Cerebellar nuclear complex (tissue), 1 donor: ENCODE data around the gene HS3ST4.
"Not testable (repeated sequence)": the region's sequence is repeated elsewhere in the genome, so short reads cannot be mapped to it uniquely, and the experiment has no call there.

ENCODE experiments used
- DNase-seq, 2 experiments: peaks; one replicate each; lab custom pipeline; 2025; lab: John Stamatoyannopoulos, UW

HS3ST4 gene

DNA sequence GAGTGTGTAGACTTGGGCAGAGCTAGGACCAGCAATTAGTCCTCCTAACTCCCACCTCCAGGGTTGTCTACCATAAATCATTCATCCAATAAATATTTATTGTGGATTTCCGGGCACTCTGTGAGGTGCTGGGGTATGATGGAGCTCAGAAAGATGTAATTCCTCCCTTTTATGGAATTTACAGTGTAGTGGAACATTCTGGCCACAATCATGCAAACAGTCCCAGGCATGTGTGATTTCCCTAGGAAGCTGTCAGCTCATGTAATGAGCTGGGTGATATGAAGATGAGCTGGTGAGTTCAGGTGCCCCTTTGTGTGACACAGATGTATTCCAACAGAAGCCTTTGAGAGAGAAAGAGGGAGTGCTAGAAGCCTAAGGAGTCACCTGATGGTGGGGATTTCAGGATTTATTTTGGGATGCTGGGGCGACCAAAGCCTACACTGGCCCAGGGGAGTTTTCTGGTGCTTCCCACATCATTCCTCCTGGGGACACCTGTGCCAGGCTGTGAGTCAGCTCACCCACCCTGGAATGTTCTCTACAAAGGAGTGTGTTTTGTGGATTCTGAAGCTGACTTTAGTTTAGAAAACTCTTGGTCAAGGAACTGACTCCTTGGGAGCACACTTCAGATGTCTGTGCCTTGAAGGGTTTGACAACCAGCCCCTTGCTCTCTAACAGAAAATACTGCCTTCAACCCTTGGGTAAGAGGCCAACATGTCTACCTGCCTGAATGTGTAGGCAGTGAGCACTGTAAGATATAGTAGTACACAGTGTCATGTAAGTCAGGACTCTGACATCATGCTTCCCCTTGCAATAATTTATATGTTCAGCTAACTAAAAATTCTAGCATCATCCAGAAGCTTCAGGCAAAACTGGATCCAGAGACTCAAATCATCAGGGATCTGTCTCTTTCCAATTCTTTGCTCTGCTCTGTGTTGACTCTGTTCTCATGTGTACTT lies 42.9 kb downstream of the HS3ST4 start:
- DNase-seq, result no peak

DNA sequence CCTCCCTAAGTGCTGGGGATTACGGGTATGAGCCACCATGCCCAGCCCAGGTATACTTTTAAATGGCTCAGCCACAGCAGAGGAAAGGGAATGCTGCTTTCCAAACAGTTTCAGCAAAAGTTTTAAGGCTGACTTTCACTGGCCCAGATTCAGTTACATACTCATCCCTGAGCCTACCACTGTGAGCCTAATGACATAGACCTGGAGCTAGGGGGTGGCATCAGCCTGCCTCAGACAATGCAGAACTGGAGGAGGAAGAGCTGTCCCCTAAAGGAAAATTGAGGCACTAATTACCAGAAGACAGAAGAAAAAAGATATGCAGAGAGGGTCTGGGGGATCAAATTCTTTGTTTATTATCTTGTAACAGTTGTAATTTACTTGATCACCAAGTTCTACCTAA lies 43.9 kb downstream of the HS3ST4 start:
- DNase-seq, result no peak

DNA sequence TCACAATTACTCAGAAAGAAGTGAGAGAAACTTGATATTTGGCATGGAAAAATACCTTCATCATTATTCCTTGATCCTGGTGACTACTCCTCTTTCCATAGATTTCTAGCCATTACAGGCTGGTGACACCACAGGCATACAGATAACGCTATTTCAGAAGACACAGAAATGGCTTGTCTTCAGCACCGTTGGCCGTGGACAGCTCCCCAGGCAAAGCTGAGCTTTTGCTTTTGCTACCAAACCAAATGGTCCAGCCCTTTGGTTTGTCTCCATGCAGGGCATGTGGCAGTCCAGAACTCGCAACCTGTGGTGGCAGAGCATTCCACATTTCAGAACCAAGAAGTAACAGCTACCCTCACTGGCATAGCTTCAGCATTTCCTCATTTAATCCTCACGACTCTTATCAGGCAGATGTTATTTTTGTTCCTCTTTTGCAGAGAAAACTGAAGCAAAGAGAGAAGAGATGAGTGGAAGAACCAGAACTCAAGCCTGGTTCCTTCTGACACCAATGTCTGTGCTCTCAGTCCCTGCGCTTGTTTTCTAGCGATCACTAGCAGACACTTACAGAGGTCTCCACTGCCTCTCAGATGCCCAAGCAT lies 55.5 kb downstream of the HS3ST4 start:
- no peak for DNase-seq

DNA sequence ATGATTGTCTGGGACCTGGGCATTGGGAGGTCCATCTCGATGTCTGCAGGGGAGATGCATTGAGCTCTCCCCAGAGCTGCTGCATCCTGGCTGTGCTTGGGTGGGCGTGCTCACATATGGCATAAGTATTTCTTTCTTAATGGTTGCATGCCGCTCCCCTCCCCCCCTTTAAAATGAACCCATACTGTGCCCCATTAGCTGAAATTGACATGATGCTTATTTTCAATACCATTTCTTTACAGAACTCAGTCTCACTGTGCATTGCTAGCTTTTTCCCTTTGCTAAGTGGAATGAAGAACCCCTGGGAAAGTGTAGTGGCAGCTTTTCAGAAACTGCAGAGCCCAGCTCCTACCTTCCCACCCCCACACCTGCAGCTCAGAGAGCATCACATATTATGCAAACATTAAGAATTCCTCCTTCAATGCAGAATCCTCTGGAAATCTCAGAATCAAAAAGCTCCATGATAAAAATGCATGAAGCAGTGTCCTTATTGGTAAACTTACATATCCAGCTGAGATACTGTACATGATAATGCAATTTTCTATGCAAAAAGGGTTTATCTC lies 56.4 kb downstream of the HS3ST4 start:
- no peak for DNase-seq

GRCh38 chr16:25750488-25751216 lies 58.9 kb downstream of the HS3ST4 start:
- DNase-seq, result no peak

GRCh38 chr16:25751230-25751835 lies 59.6 kb downstream of the HS3ST4 start:
- DNase-seq, result no peak

GRCh38 chr16:25764466-25764865 lies 72.7 kb downstream of the HS3ST4 start:
- DNase-seq, result no peak

- no peak for DNase-seq
Observed at GRCh38 chr16:25771216-25771615, 79.5 kb downstream of the HS3ST4 start.

DNA sequence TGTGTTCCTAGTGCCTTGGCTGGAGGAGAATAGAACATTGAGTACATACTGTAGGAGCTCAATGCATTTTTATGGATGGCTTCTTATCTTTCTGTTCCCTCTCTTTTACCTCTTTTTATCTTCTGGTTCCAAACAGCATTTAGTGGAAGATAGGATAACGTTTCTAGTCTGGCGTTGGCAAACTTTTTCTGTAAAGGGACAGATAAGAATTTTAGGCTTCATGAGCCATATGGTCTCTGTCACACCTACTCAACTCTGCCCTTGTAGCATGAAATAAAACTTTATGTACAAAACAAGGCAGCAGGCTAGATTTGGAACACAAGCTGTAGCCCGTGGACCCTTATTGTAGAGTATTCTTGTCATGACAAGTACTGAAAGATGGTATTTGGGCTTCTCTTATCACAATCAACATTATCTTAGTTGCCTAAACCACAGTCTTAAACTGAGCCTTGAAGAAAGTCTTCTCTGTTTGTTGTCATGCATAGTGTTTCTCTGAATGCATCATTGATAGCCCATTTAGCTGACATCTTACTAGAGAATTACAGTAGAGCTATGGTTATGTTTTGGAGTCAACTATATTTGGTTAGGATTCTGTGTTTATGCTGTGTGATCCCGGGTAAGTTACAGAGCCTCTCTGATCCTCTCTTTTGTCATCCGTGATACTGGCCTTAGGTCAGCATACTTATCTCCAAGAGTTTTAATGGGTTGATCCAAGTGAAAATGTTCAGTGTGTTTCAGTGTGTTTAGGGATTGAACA lies 80.2 kb downstream of the HS3ST4 start:
- DNase-seq, result no peak

DNA sequence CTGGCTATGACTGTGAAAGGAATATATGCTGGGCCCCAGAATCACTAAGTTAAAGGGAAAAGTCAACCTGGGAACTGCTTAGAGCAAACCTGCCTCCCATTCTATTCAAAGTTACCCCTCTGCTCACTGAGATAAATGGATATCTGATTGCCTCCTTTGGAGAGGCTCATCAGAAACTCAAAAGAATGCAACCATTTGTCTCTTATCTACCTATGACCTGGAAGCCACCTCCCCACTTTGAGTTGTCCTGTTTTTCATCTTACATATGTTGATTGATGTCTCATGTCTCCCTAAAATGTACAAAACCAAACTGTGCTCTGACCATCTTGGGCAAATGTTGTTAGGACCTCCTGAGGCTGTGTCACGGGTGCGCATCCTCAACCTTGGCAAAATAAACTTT lies 84.5 kb downstream of the HS3ST4 start:
- not testable (repeated sequence) for DNase-seq

DNA sequence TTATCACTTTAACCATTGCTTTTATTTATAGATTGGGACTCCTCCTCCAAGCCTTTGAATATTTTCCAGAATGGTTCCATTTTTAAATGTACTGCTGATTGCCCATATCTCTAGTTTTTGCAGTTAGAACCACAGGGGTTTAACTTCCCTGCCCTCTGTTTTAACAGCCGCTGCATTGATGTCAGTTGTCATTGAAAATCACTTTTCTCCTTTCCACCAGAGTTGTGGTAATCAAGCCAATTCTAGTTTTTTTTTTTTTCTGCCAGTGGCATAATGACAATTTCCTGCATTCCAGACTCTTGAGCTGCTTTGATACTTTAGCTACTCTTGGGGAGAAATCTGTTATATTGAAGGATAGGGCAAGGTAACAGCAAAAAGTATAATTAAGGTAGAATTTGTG lies 91.5 kb downstream of the HS3ST4 start:
- DNase-seq, result no peak

- no peak for DNase-seq
Observed at GRCh38 chr16:25785361-25785760, 93.6 kb downstream of the HS3ST4 start.

DNA sequence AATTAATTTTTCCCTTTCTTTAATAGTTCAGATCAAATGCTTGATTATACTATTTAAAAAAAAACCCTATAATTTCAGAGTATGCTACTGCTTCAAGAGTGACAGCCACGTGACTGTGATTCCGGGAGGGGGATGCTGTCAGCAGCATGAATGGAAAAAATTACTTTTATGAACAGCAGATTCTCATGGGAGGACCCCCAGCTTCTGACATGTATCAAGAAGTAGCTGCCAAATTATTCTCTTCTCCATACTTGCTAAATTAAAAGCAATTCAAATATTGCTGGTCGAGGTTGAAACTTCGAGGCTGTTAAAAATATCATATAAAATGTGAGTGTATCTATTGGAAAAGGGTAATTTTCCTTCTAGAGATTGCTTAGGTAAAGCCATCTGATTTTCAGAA lies 95.0 kb downstream of the HS3ST4 start:
- no peak for DNase-seq

- DNase-seq, result no peak
Observed at GRCh38 chr16:25788637-25789036, 96.9 kb downstream of the HS3ST4 start.

- DNase-seq, result no peak
Observed at GRCh38 chr16:25796239-25796638, 104.5 kb downstream of the HS3ST4 start.

DNA sequence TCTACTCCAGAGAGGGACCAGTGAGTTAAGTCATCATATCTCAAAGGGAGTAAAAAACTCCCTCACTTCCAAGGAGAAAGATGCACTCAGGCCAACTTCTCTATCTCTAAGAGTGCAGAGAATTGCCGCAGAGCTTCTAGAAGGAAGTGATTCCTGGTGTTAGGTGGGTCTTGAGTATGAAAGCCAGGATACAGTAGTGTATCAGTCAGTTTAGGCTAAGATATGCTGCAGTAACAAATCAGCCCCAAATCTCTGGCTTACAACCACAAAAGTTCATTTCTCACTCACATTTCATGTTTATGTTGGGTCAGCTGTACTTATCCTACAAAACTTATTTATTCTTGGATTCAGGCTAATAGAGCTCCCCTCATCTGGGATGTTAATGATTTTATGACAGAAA lies 106.3 kb downstream of the HS3ST4 start:
- DNase-seq, result no peak

DNA sequence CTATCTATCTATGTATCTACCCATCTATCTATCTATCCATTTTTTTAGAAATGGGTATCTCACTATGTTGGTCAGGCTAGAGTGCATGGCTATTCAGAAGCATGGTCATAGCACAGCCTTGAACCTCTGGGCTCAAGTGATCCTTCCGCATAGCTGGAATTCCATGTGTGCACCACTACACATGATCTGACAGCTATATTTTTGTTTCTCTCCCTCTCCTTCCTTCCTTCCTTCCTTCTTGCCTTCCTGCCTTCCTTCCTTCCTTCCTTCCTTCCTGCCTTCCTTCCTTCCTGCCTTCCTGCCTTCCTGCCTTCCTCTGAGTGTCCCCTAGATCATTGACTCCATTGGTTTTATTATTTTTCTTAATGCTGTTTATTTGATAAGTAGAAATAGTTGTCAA lies 108.1 kb downstream of the HS3ST4 start:
- DNase-seq, result no peak

GRCh38 chr16:25812215-25812614 lies 120.5 kb downstream of the HS3ST4 start:
- no peak for DNase-seq

DNA sequence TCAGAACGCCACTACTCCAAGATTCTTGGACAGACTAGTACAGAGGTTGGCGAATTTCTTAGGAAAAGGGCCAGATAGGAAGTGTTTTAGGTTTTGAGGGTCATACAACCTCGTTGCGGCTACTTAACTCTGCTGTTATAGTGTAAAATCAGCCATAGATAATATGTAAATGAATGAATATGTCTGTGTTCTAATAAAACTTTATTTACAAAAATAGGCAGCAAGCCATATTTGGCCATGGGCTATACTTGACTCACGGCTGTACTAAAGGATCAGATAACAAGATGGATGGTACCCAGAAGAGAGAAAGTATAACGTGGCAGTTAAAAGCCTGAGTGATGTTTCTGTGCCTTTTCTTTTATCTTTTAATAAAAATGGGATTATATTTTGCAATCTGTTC lies 125.5 kb downstream of the HS3ST4 start:
- DNase-seq, result no peak

DNA sequence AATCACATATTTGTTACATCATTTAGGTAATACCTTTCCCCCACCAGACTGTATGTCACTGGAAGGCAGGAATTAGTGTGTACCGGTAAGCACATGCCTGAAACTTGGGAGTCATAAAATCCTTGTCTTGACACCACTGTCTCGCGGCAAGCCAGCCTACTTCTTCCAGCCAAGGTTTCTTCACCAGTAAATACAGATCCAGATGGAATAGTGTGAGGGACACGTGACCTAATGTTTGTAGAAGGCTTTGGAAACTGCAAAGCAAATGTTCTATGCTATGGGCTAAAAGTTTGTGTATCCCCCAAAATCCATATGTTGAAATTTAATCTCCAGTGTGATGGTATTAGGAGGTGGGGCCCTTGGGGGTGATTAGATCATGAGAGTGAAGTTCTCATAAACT lies 126.1 kb downstream of the HS3ST4 start:
- no peak for DNase-seq

GRCh38 chr16:25823891-25824290 lies 132.1 kb downstream of the HS3ST4 start:
- no peak for DNase-seq
